ENCODE measurements around the gene TC2N. TPM values are rescaled to one million over a fixed set of nuclear protein-coding genes. Genes with fewer than 3 reads are reported as not detected.
"Not testable (repeated sequence)": the region's sequence is repeated elsewhere in the genome, so short reads cannot be mapped to it uniquely, and the experiment has no call there.

TC2N gene
- polyA plus RNA-seq, 4 donors: 4.2 to 23.9 (median 12.9) TPM

DNA sequence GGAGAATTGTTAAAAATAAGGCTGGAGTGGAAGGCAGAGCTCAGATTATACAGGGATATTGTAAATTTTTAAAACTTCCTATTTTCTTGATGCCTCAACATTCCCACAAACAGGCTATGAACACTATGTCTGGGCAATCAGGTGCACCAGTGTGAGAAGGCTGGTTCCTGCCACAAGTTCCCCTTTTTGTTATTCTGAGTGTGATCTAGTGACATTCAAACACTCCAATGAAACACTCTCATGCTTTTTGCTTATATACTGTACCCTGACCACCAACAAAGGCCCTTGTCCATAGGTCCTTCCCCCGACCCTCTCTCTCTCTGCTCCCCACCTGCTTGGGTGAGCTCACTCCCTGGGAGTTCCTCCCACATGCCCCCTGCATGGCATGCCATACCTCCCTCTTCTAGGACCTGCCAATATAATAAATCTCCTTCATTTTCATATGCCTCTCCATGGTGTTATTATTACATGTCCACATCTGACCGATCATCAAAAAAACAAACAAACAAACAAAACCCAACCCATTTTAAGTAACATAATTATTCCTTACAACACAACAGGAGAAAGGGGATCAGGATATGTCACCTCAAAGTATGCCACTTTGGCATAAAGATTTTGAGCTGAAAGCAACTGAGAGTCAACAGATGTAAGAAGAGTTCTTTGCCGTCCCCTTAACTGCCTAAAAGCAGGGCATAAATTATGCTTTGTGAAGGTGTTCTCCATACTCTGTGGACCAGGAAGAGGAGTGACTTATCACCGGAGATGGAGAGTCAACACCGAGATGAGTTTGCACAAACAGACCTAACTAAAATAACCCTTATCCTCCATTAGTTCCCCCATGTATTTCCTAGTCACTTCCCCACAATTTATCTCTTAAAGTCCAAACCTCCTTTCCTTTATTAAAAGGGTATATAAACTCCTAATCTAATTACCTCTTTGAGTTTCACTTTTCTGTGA is 92.9 kb downstream of the TC2N start:
- no peak for DNase-seq (ENCODE audit: low read depth in 4 of 4, low spot score in 3 of 4)

DNA sequence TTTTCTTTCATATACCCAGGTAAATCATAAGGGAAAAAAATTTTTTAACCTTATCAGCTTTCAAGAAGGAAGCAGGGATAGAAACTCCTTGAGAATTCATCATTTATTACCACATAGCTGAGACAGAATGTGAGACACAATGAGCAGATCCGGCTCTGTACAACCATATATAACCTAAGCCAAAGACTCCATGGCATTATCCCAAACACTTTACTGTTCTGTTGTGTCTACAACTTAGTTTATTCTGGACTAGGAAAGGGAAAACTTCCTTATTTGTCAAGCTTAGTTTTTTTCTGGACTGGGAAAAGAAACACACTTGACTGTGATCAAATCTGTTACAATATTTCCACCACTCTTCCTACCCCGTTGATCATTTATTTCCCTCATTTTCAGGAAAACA is 97.2 kb downstream of the TC2N start:
- DNase-seq (ENCODE audit: low read depth in 4 of 4, low spot score in 3 of 4): no peak

DNA sequence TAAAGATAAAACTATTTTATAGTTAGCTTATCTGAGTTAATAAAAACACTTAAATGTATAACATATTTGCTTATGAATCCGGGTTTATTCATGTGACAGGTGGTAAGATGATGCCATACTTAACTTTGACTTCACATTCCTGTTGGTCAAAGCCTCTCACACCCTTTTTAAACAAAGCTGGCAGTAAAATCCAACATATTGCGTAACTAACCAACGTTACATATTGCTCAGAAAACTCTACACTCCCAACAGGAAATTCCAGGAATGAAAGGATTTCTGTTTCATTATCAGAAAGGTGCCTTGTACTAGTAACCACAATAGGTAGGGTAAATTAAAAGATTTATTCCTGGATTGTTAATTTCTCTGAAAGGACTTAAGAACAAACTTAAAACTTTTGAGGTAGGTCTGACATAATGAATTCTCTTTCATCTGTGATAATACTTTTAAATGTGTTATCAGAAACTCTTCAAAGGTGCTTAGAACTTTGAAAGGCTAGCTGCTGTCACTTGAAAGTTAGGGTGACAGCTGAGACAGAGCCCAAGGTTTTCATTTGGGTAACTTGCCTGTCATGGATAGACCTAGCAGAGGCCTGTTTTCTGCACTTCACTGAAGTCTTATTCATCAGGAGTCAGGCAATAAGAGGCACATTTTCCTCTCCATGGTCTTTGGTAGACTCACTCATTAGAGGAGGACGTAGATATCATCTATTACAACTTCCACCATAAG is 111.6 kb downstream of the TC2N start:
- DNase-seq (ENCODE audit: low read depth in 4 of 4, low spot score in 3 of 4): no peak

DNA sequence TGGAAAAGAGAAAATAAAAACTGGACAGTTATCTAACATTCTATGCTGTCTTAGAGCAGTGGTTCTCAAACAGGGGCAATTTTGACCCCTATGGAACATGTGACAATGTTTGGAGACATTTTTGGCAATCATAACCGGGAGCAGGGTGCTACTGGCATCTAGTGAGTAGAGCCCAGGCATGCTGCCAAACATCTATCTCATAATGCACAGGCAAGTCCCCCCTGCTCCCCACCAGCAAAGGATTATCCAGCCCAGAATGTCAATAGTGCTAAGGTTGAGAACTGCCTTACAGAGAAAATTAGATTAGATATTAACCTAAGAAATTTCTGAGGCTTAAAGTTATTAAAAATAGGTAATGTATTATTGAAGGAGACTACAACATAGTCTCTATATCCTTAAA is 112.5 kb downstream of the TC2N start:
- DNase-seq (ENCODE audit: low read depth in 4 of 4, low spot score in 3 of 4): no peak

DNA sequence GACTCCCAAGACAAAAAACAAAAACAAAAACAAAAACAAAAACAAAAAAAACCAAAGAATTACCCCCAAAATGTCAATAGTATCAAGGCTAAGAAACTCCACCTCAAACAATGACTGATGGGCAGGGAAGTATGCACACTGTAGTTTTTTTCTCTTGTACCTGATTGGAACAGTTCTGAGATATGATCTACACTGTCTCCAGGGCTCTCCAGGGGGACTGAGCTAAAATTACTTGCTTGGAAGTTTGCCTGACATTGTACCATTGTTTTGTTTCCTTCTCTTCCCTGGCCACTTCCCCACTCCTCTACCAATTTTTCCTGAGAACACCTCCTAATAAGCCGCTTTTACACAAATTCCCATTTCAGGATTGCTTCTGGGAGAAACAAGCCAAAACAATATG is 113.2 kb downstream of the TC2N start:
- DNase-seq (ENCODE audit: low read depth in 4 of 4, low spot score in 3 of 4): no peak

DNA sequence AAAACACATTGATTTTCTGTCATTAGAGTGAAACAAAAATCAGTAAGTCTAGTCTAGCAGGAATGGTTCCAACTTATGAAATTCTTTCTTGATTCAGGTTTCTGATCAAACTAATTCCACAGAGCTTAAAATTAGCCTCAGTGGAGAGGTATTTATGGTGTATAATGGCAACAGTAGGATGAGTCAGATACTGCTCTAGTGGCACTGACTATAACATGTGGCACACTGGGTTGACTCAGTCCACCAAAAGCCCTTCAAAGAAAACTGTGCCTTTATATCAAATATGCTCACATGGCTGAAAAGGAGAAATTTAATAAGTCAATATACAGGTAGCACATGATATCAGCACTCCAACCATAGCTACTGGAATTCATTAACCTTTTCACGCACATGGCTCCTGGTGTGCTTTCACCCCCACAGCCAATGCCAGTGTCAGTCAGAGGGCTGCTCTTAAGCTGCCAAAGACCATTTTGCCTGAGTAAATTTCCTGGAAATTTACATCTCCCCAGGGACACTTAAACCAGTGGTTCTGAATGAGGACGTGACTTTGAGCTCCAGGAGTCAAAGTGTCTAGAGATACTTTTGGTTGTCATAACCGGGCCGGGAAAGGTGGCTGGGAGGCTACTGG is 113.7 kb downstream of the TC2N start:
- DNase-seq (ENCODE audit: low read depth in 4 of 4, low spot score in 3 of 4): no peak

DNA sequence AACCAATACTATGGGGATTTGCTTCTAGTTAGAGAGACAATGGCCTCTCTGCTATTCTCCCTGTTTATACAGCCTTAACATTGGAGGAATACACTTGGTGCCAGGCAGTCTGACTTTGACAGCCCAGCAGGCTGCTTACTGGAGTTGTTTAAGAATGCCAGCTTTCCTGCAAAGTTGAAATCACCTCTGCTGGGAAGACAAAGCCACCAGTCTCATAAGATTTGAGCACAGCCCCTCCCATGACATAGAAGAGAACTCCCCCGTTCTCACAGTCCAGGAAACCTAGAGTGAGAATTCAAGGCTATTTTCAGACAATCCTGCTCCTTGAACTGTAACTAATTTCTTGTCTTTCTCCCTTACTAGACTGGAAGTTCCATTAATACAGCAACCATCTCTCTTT is 114.4 kb downstream of the TC2N start:
- DNase-seq (ENCODE audit: low read depth in 4 of 4, low spot score in 3 of 4): no peak

DNA sequence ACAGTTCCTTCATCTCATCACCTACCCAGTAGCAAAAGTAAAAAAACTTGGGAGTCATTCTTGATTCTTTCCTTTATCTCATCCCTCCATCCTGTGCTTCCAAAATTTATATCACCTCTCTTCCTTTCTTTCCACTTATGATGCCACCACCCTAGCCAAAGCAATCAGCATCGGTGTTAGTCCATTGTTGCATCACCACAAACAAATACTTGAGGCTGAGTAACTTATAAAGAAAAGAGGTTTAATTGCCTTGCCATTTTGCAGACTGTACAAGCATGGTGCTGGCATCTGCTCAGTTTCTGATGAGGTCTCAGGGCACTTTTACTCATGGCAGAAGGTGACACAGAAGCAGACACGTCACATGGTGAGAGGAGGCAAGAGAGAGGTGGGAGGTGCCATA is 115.6 kb downstream of the TC2N start:
- no peak for DNase-seq (ENCODE audit: low read depth in 4 of 4, low spot score in 3 of 4)

DNA sequence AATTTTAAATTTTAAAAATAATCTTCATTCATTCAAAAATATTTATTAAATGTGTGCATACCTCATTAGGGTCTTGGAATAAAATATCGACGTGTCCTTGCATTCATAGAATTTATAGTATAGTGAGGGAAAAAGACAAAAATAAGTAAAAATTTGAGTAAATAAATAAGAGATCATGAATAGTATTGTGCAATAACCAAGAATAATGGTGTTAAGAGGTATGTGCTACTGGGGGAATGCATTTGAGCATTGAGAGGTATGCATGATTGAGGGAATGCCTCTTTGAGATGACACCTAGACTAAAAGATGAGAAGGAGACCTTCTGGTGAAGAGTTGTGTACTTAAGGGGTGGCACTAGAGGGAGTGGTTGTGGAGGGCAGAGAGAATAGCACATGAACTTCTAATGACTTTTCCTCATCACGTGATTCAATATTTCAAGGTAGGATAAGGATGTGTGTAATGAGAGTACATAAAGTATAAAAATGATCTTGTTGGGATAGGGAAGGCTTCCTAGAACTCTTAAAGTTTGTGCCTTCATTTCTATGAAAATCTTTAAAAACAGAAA is 116.6 kb downstream of the TC2N start:
- no peak for DNase-seq (ENCODE audit: low read depth in 4 of 4, low spot score in 3 of 4)

DNA sequence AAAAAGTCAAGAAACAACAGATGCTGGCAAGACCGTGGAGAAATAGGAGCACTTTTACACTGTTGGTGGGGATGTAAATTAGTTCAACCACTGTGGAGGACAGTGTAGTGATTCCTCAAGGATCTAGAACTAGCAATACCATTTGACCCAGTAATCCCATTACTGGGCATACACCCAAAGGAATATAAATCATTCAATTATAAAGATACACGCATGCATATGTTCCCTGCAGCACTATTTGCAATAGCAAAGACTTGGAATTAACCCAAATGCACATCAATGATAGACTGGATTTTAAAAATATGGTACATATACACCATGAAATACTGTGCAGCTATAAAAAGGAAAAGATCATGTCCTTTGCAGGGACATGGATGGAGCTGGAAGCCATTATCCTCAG is 117.5 kb downstream of the TC2N start:
- no peak for DNase-seq (ENCODE audit: low read depth in 4 of 4, low spot score in 3 of 4)

DNA sequence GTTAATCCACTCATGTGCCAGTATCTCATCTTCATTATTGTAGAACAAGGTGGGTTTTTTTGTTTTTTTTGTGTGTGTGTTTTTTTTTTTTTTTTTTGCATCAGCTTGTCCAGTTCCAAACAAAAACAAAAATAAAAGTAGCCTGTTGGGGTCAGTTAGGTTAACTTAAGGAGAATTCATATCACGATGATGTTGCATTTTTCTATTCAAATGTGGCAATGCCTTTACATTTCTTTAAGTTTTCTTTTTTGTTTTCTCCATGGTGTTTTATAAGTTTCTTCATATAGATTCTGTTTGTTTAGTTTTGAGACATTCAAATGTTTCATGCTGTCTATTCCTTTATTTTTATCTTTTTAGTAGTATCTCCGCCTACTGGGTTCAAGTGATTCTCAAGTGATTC is 119.3 kb downstream of the TC2N start:
- no peak for DNase-seq (ENCODE audit: low read depth in 4 of 4, low spot score in 3 of 4)

DNA sequence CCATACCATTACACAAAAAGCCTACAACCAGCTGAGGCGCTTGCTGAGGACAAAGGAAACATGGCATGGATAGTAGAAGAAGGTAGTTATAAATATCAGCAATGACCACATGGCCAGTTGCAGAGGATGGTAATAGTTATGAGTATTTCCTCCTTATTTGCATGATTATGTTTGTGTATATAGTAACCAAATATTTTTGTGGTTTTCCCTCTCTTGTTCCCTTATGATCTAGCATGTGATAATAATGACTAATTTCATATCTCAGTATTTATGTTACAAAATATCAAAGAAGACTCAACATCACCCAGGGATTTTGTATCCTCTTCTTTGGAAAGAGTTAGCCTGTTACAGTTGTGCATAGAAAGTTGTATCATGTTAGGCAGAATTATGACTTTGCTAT is 122.0 kb downstream of the TC2N start:
- DNase-seq (ENCODE audit: low read depth in 4 of 4, low spot score in 3 of 4): no peak

DNA sequence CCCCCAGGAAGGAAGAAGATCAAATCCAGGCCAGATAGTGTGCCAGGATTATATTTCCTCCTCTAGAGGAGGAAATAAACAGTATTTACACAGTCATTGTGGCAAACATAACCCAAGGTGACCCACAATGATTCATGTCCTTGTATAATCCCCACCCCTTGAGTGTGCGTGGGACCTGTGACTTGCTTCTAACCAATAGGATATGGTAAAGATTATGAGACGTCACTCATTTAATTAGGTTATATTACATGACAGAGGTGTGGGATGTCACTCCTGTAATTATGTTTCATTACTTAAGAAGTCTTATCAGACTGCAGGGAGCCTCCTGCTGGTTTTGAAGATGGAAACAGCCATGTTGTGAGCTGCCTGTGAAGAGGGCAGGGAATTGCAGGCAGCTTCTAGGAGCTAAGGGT is 123.3 kb downstream of the TC2N start:
- no peak for DNase-seq (ENCODE audit: low read depth in 4 of 4, low spot score in 3 of 4)

DNA sequence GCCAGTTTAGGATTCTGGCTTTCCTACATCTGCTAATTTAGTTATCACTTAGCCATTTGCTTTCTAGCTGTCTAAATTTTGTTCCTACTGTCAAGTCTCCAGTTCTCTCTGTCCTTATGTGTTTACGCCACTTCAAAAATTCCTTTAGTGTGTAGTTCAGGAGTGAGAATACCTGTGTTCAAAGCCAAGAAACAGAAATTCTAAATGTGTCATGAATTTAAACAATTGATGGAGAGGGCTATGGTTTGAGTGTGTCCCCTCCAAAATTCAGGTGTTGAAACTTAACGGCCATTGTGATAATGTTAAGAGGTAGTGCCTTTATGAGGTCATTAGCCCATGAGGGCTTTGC is 124.1 kb downstream of the TC2N start:
- no peak for DNase-seq (ENCODE audit: low read depth in 4 of 4, low spot score in 3 of 4)

DNA sequence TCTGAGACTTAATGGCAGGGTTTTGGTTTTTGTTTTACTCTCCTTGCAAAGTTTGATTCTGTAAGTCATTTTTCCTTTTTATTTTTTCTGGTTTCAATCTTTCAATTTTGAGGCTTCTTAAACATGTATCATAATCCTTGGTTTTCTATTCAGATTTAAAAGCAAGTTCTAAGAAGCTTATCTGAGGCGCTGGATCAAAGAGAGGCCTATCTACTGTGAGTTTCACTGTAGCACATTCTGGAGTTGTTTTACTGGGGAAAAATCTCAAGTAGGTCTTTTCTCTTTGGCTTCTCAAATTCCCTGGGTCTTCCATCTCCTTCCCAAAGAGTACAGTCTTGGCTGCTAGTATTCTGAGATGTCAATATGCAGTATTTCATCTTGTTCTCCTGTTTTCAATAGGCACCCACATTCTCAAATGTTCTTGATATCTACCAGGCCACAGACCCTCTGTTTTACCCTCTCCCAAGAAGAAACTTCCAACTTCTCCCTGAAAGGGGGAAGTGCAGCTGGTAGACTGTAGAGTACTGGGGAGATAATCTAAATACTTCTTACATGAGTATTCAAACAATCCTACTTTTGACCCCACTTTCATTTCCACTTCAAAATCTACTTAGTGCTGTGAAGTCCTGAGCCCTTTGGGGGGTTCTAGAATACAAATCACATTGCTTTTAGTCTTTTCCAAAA is 124.6 kb downstream of the TC2N start:
- no peak for DNase-seq (ENCODE audit: low read depth in 4 of 4, low spot score in 3 of 4)

DNA sequence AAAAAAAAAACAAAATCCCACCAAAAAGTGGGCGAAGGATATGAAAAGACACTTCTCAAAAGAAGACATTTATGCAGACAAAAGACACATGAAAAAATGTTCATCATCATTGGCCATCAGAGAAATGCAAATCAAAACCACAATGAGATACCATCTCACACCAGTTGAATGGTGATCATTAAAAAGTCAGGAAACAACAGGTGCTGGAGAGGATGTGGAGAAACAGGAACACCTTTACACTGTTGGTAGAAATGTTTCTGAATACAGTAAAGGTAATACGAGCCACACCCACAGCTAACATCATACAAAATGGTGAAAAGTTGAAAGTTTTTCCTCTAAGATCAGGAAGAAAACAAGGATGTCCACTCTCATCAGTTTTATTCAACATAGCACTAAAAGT is 127.5 kb downstream of the TC2N start:
- not testable (repeated sequence) for DNase-seq (ENCODE audit: low read depth in 4 of 4, low spot score in 3 of 4)

DNA sequence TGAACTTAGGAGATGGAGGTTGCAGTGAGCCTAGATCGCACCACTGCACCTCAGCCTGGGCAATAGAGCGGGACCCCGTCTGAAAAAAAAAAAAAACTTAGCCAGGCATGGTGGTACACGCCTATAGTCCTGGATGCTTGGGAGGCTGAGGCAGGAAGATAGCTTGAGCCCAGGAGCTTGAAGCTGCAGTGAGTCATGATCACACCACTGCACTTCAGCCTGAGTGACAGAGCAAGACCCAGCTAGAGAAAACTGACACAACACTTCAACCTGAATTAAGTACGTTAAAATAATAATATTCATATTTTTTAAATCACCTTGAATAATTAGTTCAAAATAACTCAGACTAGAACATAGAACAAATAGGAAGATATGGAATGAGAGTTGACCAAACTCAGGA is 129.7 kb downstream of the TC2N start:
- no peak for DNase-seq (ENCODE audit: low read depth in 4 of 4, low spot score in 3 of 4)

DNA sequence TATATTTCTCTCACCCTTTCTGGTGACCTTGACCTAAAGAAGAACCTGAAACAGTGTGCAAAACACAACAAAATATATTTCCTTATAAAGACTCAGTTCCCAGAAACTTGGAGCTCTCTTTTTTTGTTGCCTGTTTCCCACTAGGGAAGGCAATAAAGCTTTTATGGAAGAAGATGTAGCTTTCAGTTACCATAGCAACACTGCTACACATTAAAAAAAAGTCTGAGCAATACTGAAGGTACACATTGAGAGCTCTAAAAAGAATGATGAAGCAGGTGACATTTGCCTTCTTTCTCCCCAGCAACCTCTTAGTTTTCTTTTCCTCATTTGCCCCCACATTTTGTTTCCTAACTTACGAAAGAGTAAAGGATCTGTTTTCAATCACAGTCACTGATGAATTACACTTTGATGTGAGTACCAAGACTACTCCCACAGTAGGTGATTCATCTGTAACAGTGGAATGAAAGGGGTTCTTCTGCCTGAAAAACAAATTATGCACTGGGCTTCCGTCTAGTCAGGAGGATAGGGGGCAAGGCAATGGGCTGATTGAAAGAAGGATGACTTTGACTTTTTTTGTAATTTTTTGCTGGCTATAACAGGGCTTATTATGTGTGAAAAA is 134.4 kb downstream of the TC2N start:
- no peak for DNase-seq (ENCODE audit: low read depth in 4 of 4, low spot score in 3 of 4)

DNA sequence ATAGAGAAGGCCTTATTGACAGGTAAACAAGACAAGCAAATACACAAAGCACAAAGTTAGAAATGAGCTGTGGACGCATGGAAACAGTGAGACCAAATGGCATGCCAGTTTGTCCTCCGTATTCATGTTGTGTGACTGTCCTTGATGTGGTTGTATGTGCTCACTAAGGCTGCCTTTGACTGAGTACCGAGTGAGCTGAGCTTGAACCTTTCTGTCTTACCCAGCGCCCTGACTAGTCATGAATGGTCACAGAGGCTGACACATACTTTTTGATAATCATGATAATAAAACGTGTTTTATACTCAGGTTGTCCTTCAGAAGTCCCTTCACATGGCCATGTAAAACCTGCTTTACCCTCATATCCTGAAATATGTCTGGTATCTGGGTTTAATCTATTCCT is 134.9 kb downstream of the TC2N start:
- DNase-seq (ENCODE audit: low read depth in 4 of 4, low spot score in 3 of 4): no peak

DNA sequence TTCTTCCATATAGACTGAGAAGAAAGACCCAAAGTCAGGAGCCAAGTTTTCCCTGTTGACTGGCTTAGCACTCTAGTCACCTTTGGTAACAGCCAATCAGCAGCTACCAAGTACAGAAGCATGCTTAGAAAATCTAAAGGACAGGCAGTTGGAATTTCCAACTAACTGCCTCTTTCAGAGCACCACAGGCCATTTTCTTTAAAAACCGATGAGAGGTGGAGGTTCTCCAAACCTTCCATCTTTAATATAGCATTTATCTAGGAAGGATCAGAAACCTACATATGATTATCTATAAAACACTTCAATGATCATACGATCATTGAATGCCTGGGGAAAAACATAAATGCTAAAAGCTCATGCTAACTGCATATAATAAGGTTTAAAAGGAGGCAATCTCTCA is 135.3 kb downstream of the TC2N start, which contains the start of gene CATSPERB:
Gene CATSPERB (minus strand): TSS at position 101 of the 400 bp plus-strand sequence. CDS start 2,607 bp downstream, outside the sequence.
- DNase-seq (ENCODE audit: low read depth in 4 of 4, low spot score in 3 of 4): no peak

All from left renal pelvis (tissue), 4 donors.